ENCODE data around the gene GARIN5A. TPM values are rescaled to one million over a fixed set of nuclear protein-coding genes. Genes with fewer than 3 reads are reported as not detected.
A peak's percentile ranks its signal among the peaks of the same experiment; 100 is the strongest.

GARIN5A gene
- total RNA-seq, 1 donor from 2014 or later: 0.92 TPM

- DNase-seq: no peak
These were observed 43.2 kb downstream of the GARIN5A start for GRCh38 chr19:50433201-50434180.

GRCh38 chr19:50432221-50433028 lies 44.2 kb downstream of the GARIN5A start, which contains the start of gene MYBPC2:
Gene MYBPC2 (plus strand): TSS chr19:50432892. CDS start chr19:50432954, 62 bp downstream.
- peak; percentile 85 for DNase-seq

GRCh38 chr19:50431343-50432220 lies 45.1 kb downstream of the GARIN5A start:
- peak; percentile 95 for DNase-seq

- DNase-seq: no peak
These were observed 45.7 kb downstream of the GARIN5A start for GRCh38 chr19:50430888-50431342.

GRCh38 chr19:50428772-50429463 lies 47.7 kb downstream of the GARIN5A start:
- DNase-seq: no peak

- peak; percentile 88 for DNase-seq
These were observed 48.6 kb downstream of the GARIN5A start for GRCh38 chr19:50427997-50428425.

GRCh38 chr19:50427318-50427925 lies 49.2 kb downstream of the GARIN5A start:
- DNase-seq: no peak

GRCh38 chr19:50425581-50425980 lies 51.1 kb downstream of the GARIN5A start:
- DNase-seq: no peak

GRCh38 chr19:50423279-50424113 lies 53.2 kb downstream of the GARIN5A start:
- DNase-seq: no peak

- DNase-seq: no peak
These were observed 54.0 kb downstream of the GARIN5A start for GRCh38 chr19:50422397-50423278.

- no peak for DNase-seq
These were observed 55.8 kb downstream of the GARIN5A start for GRCh38 chr19:50420808-50421207.

- DNase-seq: no peak
These were observed 56.5 kb downstream of the GARIN5A start for GRCh38 chr19:50420127-50420526.

- no peak for DNase-seq
These were observed 57.0 kb downstream of the GARIN5A start for GRCh38 chr19:50419580-50420035.

- no peak for DNase-seq
These were observed 57.5 kb downstream of the GARIN5A start for GRCh38 chr19:50419022-50419579.

- DNase-seq: peak; percentile 21
These were observed 58.2 kb downstream of the GARIN5A start, which contains the start of gene SPIB for GRCh38 chr19:50418176-50419021. Gene SPIB (plus strand): TSS chr19:50418938. CDS start chr19:50418963, 25 bp downstream.

- no peak for DNase-seq
These were observed 59.3 kb downstream of the GARIN5A start for GRCh38 chr19:50417111-50418081.
